WTC11 (cell line): ENCODE results near the gene FDXR. TPM values are rescaled to one million over a fixed set of nuclear protein-coding genes. Genes with fewer than 3 reads are reported as not detected.

Source experiments
- ATAC-seq: fragments of 200-7000 bp; cut with Tn5 transposase; 2 replicates; pipeline ENCODE4 v1.10.0; 2021; ENCODE audit warnings: mild to moderate bottlenecking, moderate library complexity
- CTCF ChIA-PET: fragments of 300-600 bp; sonication (Branson Sonifier 250); formaldehyde crosslinking; loops from one replicate; lab custom pipeline; 2021; ENCODE audit warnings: antibody characterized with exemption; lab: Charles Lee
- POLR2A ChIA-PET: fragments of 350-600 bp; sonication (Branson Sonifier 250); formaldehyde crosslinking; loops from one replicate; lab custom pipeline; 2021; ENCODE audit warnings: antibody characterized with exemption; lab: Charles Lee
- DNase-seq: peaks from one replicate; pipeline ENCODE4 v3.0.0; 2021; ENCODE audit warnings: low spot score
- H3K27ac Mint-ChIP-seq: 2 replicates; pipeline ENCODE4 v1.8.0; 2021; ENCODE audit warnings: mixed read lengths
- H3K27me3 Mint-ChIP-seq: 2 replicates; pipeline ENCODE4 v1.8.0; 2021; ENCODE audit warnings: low read depth, mild to moderate bottlenecking, moderate library complexity, mixed read lengths
- H3K36me3 Mint-ChIP-seq: 2 replicates; pipeline ENCODE4 v1.8.0; 2021; ENCODE audit warnings: mixed read lengths
- H3K4me1 Mint-ChIP-seq: 2 replicates; pipeline ENCODE4 v1.8.0; 2022; ENCODE audit warnings: mixed read lengths
- H3K4me3 Mint-ChIP-seq: 2 replicates; pipeline ENCODE4 v1.8.0; 2021; ENCODE audit warnings: mild to moderate bottlenecking, moderate library complexity, mixed read lengths
- H3K9me3 Mint-ChIP-seq: 2 replicates; pipeline ENCODE4 v1.8.0; 2021; ENCODE audit warnings: mixed read lengths
- CREM ChIP-seq: sonication (generic); formaldehyde crosslinking; IDR thresholded peaks from 2 replicates; pipeline ENCODE4 v1.8.1; 2022; ENCODE audit warnings: mild to moderate bottlenecking, missing genetic modification reagents, moderate library complexity
- ETV6 ChIP-seq: sonication (generic); formaldehyde crosslinking; IDR thresholded peaks from 2 replicates; pipeline ENCODE4 v1.8.1; 2022; ENCODE audit warnings: mild to moderate bottlenecking, missing genetic modification reagents
- GABPB1 ChIP-seq: sonication (generic); formaldehyde crosslinking; IDR thresholded peaks from 2 replicates; pipeline ENCODE4 v1.8.1; 2023; ENCODE audit warnings: mild to moderate bottlenecking, missing genetic modification reagents
- JUN ChIP-seq: sonication (generic); formaldehyde crosslinking; IDR thresholded peaks from 2 replicates; pipeline ENCODE4 v1.8.0; 2023; ENCODE audit warnings: mild to moderate bottlenecking, missing genetic modification reagents
- NFYB ChIP-seq: sonication (generic); formaldehyde crosslinking; conservative IDR thresholded peaks from 2 replicates; pipeline ENCODE4 v1.8.0; 2022; ENCODE audit warnings: low read depth, missing genetic modification reagents
- NR1H2 ChIP-seq: sonication (generic); formaldehyde crosslinking; IDR thresholded peaks from 2 replicates; pipeline ENCODE4 v1.9.0; 2021; ENCODE audit warnings: mild to moderate bottlenecking, moderate library complexity, missing genetic modification reagents
- RELA ChIP-seq: sonication (generic); formaldehyde crosslinking; IDR thresholded peaks from 2 replicates; pipeline ENCODE4 v1.8.1; 2022; ENCODE audit warnings: missing genetic modification reagents, mild to moderate bottlenecking, borderline replicate concordance
- SMAD4 ChIP-seq: sonication (generic); formaldehyde crosslinking; IDR thresholded peaks from 2 replicates; pipeline ENCODE4 v1.8.0; 2022; ENCODE audit warnings: mild to moderate bottlenecking, missing genetic modification reagents
- TCF7 ChIP-seq: sonication (generic); formaldehyde crosslinking; IDR thresholded peaks from 2 replicates; pipeline ENCODE4 v1.8.0; 2022; ENCODE audit warnings: mild to moderate bottlenecking, low read depth, missing genetic modification reagents, moderate library complexity
- TEAD1 ChIP-seq: sonication (generic); formaldehyde crosslinking; IDR thresholded peaks from 2 replicates; pipeline ENCODE4 v1.8.0; 2022; ENCODE audit warnings: mild to moderate bottlenecking, missing genetic modification reagents
- TP53 ChIP-seq: sonication (generic); formaldehyde crosslinking; IDR thresholded peaks from 2 replicates; pipeline ENCODE4 v1.8.1; 2023; ENCODE audit warnings: mild to moderate bottlenecking, missing genetic modification reagents
- ZNF121 ChIP-seq: sonication (generic); formaldehyde crosslinking; IDR thresholded peaks from 2 replicates; pipeline ENCODE4 v1.8.0; 2023; ENCODE audit warnings: missing genetic modification reagents
- ZNF232 ChIP-seq: sonication (generic); formaldehyde crosslinking; IDR thresholded peaks from 2 replicates; pipeline ENCODE4 v1.8.0; 2022; ENCODE audit warnings: mild to moderate bottlenecking, missing genetic modification reagents
- ZNF423 ChIP-seq: fragments of 250-450 bp; sonication (Bioruptor Pico); IDR thresholded peaks from 2 replicates; pipeline ENCODE4 v2.1.2; 2022; ENCODE audit warnings: mild to moderate bottlenecking, moderate library complexity
- total RNA-seq: library from RNA; stranded (reverse); gene quantifications from 3 replicates; pipeline ENCODE4 v1.2.3, GENCODE V29; 2021
- TF ChIP-seq, protein P1 (sequence below): sonication (generic); formaldehyde crosslinking; IDR thresholded peaks from 2 replicates; pipeline ENCODE4 v1.8.1; 2023; ENCODE audit warnings: mild to moderate bottlenecking, missing genetic modification reagents
- TF ChIP-seq, protein P2 (sequence below): sonication (generic); formaldehyde crosslinking; IDR thresholded peaks from 2 replicates; pipeline ENCODE4 v1.8.0; 2022; ENCODE audit warnings: mild to moderate bottlenecking, missing genetic modification reagents
- TF ChIP-seq, protein P3 (sequence below): fragments of 250-450 bp; sonication (Bioruptor Pico); IDR thresholded peaks from 2 replicates; pipeline ENCODE4 v1.9.0; 2021; ENCODE audit warnings: mild to moderate bottlenecking
- TF ChIP-seq, protein P4 (sequence below): sonication (generic); formaldehyde crosslinking; IDR thresholded peaks from 2 replicates; pipeline ENCODE4 v1.8.0; 2022; ENCODE audit warnings: missing genetic modification reagents
- TF ChIP-seq, protein P5 (sequence below): fragments of 250-450 bp; sonication (Bioruptor Pico); IDR thresholded peaks from 2 replicates; pipeline ENCODE4 v1.9.0; 2021; ENCODE audit warnings: moderate library complexity, mild to moderate bottlenecking, inconsistent platforms, borderline replicate concordance
- TF ChIP-seq, protein P6 (sequence below): sonication (generic); formaldehyde crosslinking; IDR thresholded peaks from 2 replicates; pipeline ENCODE4 v1.8.1; 2023; ENCODE audit warnings: mild to moderate bottlenecking, missing genetic modification reagents, moderate library complexity

FDXR gene
- total RNA-seq, 1 experiment from 2014 or later, result 52.8 TPM

DNA sequence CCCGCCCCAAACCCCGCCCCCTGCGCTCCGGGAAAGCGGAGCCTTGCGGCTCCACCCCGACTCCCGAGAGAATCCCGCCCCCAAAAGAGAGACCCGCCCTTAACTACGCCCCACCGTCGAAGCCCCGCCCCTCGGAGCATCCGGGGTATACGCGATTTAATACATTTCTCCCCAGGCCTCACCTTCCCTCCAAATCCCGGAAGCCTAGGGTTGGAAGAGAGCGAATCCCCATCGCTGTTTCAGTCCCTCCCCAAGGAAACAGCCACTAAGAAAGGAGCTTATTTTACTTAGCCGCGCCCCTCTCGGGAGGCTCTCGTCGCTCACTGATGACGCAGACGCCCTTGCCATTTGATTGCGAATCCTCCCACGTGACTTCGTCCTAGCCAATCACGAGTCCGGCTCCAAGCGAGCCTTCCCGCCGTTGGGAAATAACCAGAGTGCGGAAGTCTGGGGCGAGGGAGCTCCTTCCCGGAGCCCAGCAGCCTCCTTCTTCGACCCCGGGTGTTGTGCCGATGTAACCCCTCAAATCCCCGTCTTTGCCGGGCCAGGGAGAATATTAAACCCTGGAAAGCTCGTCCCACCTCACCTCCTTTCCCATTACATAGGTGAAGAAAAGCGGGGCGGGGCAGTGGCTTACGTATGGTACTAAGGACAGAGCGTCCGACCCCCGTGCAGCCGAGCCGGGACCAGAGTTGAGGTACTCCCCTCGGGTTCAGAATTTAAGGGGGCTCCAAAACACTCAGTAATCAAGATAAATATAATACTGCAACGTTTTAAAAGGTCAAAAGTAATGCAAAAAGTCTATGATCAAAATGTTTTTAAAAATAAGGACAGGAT is 461 bp upstream of the FDXR start (continued):
- TF ChIP-seq, protein P1, sequence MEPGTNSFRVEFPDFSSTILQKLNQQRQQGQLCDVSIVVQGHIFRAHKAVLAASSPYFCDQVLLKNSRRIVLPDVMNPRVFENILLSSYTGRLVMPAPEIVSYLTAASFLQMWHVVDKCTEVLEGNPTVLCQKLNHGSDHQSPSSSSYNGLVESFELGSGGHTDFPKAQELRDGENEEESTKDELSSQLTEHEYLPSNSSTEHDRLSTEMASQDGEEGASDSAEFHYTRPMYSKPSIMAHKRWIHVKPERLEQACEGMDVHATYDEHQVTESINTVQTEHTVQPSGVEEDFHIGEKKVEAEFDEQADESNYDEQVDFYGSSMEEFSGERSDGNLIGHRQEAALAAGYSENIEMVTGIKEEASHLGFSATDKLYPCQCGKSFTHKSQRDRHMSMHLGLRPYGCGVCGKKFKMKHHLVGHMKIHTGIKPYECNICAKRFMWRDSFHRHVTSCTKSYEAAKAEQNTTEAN (CRISPR knock-in tag), result no peak
- TF ChIP-seq ZNF232, result no peak
- TF ChIP-seq, protein P2, sequence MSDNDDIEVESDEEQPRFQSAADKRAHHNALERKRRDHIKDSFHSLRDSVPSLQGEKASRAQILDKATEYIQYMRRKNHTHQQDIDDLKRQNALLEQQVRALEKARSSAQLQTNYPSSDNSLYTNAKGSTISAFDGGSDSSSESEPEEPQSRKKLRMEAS (CRISPR knock-in tag), result peak; percentile 41; the same call in 1 of the 2 replicates
- TF ChIP-seq RELA (CRISPR knock-in tag), result no peak
- TF ChIP-seq, protein P3, sequence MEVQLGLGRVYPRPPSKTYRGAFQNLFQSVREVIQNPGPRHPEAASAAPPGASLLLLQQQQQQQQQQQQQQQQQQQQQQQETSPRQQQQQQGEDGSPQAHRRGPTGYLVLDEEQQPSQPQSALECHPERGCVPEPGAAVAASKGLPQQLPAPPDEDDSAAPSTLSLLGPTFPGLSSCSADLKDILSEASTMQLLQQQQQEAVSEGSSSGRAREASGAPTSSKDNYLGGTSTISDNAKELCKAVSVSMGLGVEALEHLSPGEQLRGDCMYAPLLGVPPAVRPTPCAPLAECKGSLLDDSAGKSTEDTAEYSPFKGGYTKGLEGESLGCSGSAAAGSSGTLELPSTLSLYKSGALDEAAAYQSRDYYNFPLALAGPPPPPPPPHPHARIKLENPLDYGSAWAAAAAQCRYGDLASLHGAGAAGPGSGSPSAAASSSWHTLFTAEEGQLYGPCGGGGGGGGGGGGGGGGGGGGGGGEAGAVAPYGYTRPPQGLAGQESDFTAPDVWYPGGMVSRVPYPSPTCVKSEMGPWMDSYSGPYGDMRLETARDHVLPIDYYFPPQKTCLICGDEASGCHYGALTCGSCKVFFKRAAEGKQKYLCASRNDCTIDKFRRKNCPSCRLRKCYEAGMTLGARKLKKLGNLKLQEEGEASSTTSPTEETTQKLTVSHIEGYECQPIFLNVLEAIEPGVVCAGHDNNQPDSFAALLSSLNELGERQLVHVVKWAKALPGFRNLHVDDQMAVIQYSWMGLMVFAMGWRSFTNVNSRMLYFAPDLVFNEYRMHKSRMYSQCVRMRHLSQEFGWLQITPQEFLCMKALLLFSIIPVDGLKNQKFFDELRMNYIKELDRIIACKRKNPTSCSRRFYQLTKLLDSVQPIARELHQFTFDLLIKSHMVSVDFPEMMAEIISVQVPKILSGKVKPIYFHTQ (CRISPR knock-in tag), result peak; percentile 58; the same call in 1 of the 2 replicates
- peak; percentile 86 for TF ChIP-seq NFYB
- peak; percentile 83 for TF ChIP-seq GABPB1
- TF ChIP-seq CREM (CRISPR knock-in tag), result peak; percentile 97
- no peak for TF ChIP-seq ZNF423
- TF ChIP-seq ZNF121 (CRISPR knock-in tag), result no peak

DNA sequence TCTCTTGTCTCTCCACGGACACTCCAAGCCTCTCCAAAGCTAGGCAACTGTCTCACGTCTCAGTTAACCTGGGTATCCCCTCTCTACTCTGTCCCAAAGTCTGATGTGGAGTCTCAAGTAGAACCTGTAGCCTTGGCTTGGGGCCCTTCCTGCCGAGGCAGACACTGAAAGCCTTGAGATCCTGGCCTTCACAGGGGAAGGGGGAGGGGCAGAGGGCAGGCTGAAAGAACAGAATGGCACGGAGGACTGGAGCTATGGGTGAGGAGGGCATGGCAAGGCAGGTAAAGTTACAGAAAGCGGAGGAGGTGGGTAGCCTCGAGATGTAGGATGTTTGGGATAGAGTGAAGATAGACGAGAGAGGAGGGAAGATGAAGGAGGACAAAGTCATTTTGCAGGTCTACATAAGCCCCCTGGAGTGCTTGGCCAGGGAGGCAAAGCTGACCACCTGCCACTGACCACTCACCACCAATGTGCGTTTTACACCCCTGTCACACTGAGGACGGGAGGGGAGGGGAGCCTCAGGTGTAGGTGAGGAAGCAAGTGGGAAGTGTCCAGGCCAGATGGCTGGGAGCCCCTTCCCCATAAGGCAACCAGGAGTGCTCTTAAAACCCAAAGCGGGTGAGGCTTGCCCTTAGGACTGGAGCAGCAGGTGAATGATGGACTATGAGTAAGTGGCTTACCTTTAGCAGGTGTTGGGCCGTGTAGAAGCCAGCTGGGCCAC is 1.3 kb downstream of the FDXR start:
- peak overlapping the region; percentile 43; the same call in 1 of the 2 replicates for H3K27ac Mint-ChIP-seq

More for the DNA sequence above, 1.3 kb downstream of the FDXR start:
- H3K36me3 Mint-ChIP-seq, result peaks cover 15% of the 10 kb centered on the region
- H3K9me3 Mint-ChIP-seq, result no peaks in the 10 kb centered on the region
- peaks cover 22% of the 10 kb centered on the region for H3K4me1 Mint-ChIP-seq
- peak overlapping the region; percentile 91 for H3K4me3 Mint-ChIP-seq
- no peak for DNase-seq
- peaks cover 8% of the 10 kb centered on the region for H3K27me3 Mint-ChIP-seq
- no peak for TF ChIP-seq TEAD1 (CRISPR knock-in tag)
- TF ChIP-seq SMAD4, result no peak
- no peak for TF ChIP-seq ETV6 (CRISPR knock-in tag)
- TF ChIP-seq, protein P4, sequence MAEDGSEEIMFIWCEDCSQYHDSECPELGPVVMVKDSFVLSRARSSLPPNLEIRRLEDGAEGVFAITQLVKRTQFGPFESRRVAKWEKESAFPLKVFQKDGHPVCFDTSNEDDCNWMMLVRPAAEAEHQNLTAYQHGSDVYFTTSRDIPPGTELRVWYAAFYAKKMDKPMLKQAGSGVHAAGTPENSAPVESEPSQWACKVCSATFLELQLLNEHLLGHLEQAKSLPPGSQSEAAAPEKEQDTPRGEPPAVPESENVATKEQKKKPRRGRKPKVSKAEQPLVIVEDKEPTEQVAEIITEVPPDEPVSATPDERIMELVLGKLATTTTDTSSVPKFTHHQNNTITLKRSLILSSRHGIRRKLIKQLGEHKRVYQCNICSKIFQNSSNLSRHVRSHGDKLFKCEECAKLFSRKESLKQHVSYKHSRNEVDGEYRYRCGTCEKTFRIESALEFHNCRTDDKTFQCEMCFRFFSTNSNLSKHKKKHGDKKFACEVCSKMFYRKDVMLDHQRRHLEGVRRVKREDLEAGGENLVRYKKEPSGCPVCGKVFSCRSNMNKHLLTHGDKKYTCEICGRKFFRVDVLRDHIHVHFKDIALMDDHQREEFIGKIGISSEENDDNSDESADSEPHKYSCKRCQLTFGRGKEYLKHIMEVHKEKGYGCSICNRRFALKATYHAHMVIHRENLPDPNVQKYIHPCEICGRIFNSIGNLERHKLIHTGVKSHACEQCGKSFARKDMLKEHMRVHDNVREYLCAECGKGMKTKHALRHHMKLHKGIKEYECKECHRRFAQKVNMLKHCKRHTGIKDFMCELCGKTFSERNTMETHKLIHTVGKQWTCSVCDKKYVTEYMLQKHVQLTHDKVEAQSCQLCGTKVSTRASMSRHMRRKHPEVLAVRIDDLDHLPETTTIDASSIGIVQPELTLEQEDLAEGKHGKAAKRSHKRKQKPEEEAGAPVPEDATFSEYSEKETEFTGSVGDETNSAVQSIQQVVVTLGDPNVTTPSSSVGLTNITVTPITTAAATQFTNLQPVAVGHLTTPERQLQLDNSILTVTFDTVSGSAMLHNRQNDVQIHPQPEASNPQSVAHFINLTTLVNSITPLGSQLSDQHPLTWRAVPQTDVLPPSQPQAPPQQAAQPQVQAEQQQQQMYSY (CRISPR knock-in tag), result no peak
- no peak for TF ChIP-seq TCF7
- no peak for TF ChIP-seq ZNF232
- TF ChIP-seq JUN (CRISPR knock-in tag), result no peak
- TF ChIP-seq, protein P5, sequence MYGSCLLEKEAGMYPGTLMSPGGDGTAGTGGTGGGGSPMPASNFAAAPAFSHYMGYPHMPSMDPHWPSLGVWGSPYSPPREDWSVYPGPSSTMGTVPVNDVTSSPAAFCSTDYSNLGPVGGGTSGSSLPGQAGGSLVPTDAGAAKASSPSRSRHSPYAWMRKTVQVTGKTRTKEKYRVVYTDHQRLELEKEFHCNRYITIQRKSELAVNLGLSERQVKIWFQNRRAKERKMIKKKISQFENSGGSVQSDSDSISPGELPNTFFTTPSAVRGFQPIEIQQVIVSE, result no peak
- TF ChIP-seq TP53 (CRISPR knock-in tag), result no peak
- TF ChIP-seq, protein P6, sequence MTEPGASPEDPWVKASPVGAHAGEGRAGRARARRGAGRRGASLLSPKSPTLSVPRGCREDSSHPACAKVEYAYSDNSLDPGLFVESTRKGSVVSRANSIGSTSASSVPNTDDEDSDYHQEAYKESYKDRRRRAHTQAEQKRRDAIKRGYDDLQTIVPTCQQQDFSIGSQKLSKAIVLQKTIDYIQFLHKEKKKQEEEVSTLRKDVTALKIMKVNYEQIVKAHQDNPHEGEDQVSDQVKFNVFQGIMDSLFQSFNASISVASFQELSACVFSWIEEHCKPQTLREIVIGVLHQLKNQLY (CRISPR knock-in tag), result no peak
- no peak for TF ChIP-seq NR1H2 (CRISPR knock-in tag)
- ATAC-seq, result no peak
- ChIA-PET CTCF (interaction anchor here (1.0 to 3.5 kb wide), 6 partner anchors 11 to 214 kb away, joined by 3 to 87 read pairs (median 6); partner anchors contain the start of genes GRIN2C and OTOP2), POLR2A (interaction anchor here (0.6 kb wide), 1 partner anchor 24 kb away, joined by 3 read pairs; no protein-coding TSS in a partner anchor)
